Metanephros (tissue), 1 donor: ENCODE measurements around the gene ARHGEF16. TPM values are rescaled to one million over a fixed set of nuclear protein-coding genes. Genes with fewer than 3 reads are reported as not detected.

Source experiments
- total RNA-seq: library from RNA; depleted of rRNA; stranded (reverse); fragments of >200 nt; gene quantifications from one replicate; pipeline ENCODE4 v1.2.3, GENCODE V29; 2014

The ARHGEF16 gene
- total RNA-seq = 15.5 TPM

DNA sequence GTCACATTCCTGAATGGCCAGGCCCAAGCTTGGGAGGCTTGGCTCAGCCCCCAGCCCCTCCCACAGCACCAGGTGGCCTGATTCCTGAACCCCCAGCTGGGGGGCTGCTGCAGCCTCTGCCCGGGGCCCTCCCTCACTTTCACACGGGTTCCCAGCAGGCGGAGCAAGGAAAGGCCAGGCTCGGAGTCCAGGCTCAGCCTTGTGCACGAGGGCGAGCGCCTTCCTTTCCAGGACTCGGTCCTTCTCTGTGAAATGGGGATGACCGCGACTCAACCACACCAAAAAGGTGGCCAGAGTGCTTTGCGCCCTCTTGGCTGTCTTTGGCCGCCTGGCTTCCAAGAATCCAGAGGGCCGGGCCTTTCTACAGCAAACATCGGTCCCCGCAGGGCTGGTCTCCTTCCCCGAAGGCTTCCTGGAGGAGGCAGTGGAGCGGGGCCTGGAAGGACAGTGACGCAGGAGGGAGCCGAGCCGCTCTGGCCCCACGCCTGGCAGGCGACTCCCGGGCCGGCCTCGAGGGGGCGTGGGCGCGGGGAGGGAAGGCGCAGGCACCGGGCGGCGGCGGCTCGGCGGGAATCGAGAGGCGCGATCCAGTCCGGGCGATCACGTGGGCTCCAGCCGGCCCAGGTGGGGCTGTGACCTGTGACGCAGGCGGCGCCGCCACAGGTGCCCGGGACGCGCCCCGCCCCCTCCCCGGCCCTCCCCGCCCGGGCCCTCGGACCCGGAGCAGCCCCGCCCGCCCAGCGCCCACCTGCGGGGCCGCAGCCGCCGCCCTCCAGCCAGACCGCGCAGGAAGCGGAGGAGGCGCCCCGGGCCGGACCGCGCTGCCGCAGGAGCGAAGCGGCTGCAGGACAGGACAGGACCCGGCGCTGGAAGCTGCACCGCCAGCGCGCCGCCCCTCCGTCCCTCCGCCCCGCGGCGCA lies at the start of gene ARHGEF16:
Gene ARHGEF16 (plus strand): TSS at position 775 of the 920 bp plus-strand sequence. CDS start 8,420 bp downstream, outside the sequence.

Other genes starting within 250 kb of the ARHGEF16 start
- gene MEGF6, start 156.8 kb downstream of the ARHGEF16 start, total RNA-seq = 29.9 TPM
- gene TPRG1L, start 170.3 kb downstream of the ARHGEF16 start, total RNA-seq = 24.5 TPM
- 33.3 TPM for gene WRAP73, start 195.4 kb downstream of the ARHGEF16 start, total RNA-seq
- 1.1 TPM for gene TP73, start 197.9 kb downstream of the ARHGEF16 start, total RNA-seq